Heart right ventricle (tissue), 16 donors: ENCODE data around the gene OR13J1. TPM values are rescaled to one million over a fixed set of nuclear protein-coding genes. Genes with fewer than 3 reads are reported as not detected.

Experiments used
- ATAC-seq, 8 donors: fragments of 200-7000 bp; cut with Tn5 transposase; one replicate each; pipeline ENCODE4 v1.9.1; 2020; ENCODE audit warnings: mild to moderate bottlenecking in 8 of 8, moderate library complexity in 8 of 8, moderate number of reproducible peaks in 1 of 8
- DNase-seq, 2 donors: peaks; one replicate each; pipeline ENCODE4 v3.0.0-alpha.2; 2020
- H3K27ac ChIP-seq, 10 donors: fragments of 200-600 bp; sonication (generic) in 2 of 10; one replicate each; pipeline versions ENCODE4 v1.5.0 to v1.8.0; 2020 to 2022; ENCODE audit warnings: mild to moderate bottlenecking in 3 of 10
- H3K27me3 ChIP-seq, 7 donors: fragments of 200-600 bp; one replicate each; pipeline ENCODE4 v1.8.0; 2021 to 2022; ENCODE audit warnings: mild to moderate bottlenecking in 2 of 7
- H3K36me3 ChIP-seq, 9 donors: fragments of 200-600 bp; sonication (generic) in 1 of 9; one replicate each; pipeline versions ENCODE4 v1.5.0 to v1.8.0; 2020 to 2022; ENCODE audit warnings: mild to moderate bottlenecking in 2 of 9
- H3K4me1 ChIP-seq, 9 donors: fragments of 200-600 bp; sonication (generic) in 1 of 9; one replicate each; pipeline versions ENCODE4 v1.5.0 to v1.8.0; 2020 to 2022; ENCODE audit warnings: mild to moderate bottlenecking in 4 of 9
- H3K4me3 ChIP-seq, 10 donors: fragments of 200-600 bp; sonication (generic) in 2 of 10; one replicate each; pipeline versions ENCODE4 v1.5.0 to v1.8.0; 2020 to 2022; ENCODE audit warnings: mild to moderate bottlenecking in 7 of 10, moderate library complexity in 2 of 10
- H3K9me3 ChIP-seq, 11 donors: fragments of 200-600 bp in 10 of 11; sonication (generic) in 2 of 11; one replicate each; pipeline versions ENCODE4 v1.5.0 to v1.8.0; 2013 to 2022; ENCODE audit warnings: mild to moderate bottlenecking in 2 of 11, control low read depth in 1 of 11, moderate library complexity in 1 of 11
- CTCF ChIP-seq, 9 donors: fragments of 200-600 bp; sonication (generic) in 2 of 9; IDR thresholded peaks; one replicate each; pipeline versions ENCODE4 v1.5.0 to v1.8.0; 2021 to 2022; ENCODE audit warnings: antibody characterized with exemption in 9 of 9, mild to moderate bottlenecking in 5 of 9, moderate library complexity in 1 of 9
- WGBS, 2 donors: extraction: QIAGEN DNeasy Blood & Tissue Kit; methylation state at CpG; one replicate each; pipeline ENCODE4 v1.1.7; 2013; ENCODE audit warnings: inconsistent platforms in 1 of 2; 5-methylcytosine and 5-hydroxymethylcytosine counted together
- intact Hi-C, 10 donors: fragments of 100-400 bp; cut with DNase I; formaldehyde crosslinking; loops; one replicate each; pipeline versions ENCODE4 v1.11.1 to v1.14.2; 2022
- polyA plus RNA-seq, 2 donors: library from polyadenylated mRNA; stranded (reverse); fragments of 200-250 nt; gene quantifications; one replicate each; pipeline ENCODE4 v1.2.3, GENCODE V29; 2013
- total RNA-seq, 10 donors: library from RNA; stranded (reverse); fragmentation: NEBNext Ultra II Directional in 3 of 10; extraction: Animal tissue kit (Norgen Biotek cat#: 25700) in 3 of 10; gene quantifications; one replicate each; pipeline versions ENCODE4 v1.2.1 to v1.2.4, GENCODE V29; 2021 to 2023
- donor health status: Arrhythmogenic right ventricular cardiomyopathy.
- donor health status: ischemic (EF 13 %, LVEDD 7.1; RV severe dilation, severe dysfunction).
- donor health status: healthy with polysubstance abuse.
- donor health status: DM: no; HTN: yes; CAD: no.
- donor health status: DM: no; HTN: no; CAD: no.
- donor health status: ischemic (EF 25% LVEDD 6.9; RV normal size, moderate dysfunction).
- donor health status: ischemic (EF 25% LVEDD 5.7; RV mildly dilated, moderate dysfunction).
- donor health status: healthy.
- donor health status: DM: yes; HTN: yes; CAD: no.
- donor health status: Ischemic cardiomyopathy.
- donor health status: ischemic (EF 35%, LVEDD 5.7; RV mildly dilated, moderate dysfunction).
- donor health status: nonischemic (EF 11% LVEDD 7.7; RV severe dilation, severe dysfunction).
- donor health status: DM: yes; HTN: yes; CAD: no.
- donor health status: PGD.
- donor health status: ischemic (EF 29% LVEDD 5.4; RV normal size, mild dysfunction).
- donor health status: nonischemic (EF 23%, LVEDD 6.1; RV moderate dilation, normal function).

OR13J1 gene
- total and polyA plus RNA-seq, 12 donors = not detected

GRCh38 chr9:35872505-35872904 lies 2.3 kb upstream of the OR13J1 start:
- no peaks in the 10 kb centered on the region for H3K36me3 ChIP-seq
- 68 to 74% methylated on average over 3 of the region's 3 CpGs for WGBS, 2 donors
- intact Hi-C loops = loop anchor here in 1 of 10 donors (5.0 kb wide), 1 partner anchor 40 kb away; no protein-coding TSS in a partner anchor
- DNase-seq (no peak), ATAC-seq (no peak)
- H3K4me1 ChIP-seq = no peaks in the 10 kb centered on the region
- no peak for TF ChIP-seq CTCF (IDR thresholded peaks at IDR 0.05)
- peaks cover 0 to 17% (median 0%) of the 10 kb centered on the region in 7 donors for H3K27me3 ChIP-seq
- H3K27ac ChIP-seq = no peak overlapping the region
- H3K9me3 ChIP-seq = peaks cover 0 to 23% (median 0%) of the 10 kb centered on the region in 11 donors
- H3K4me3 ChIP-seq = no peak overlapping the region

GRCh38 chr9:35871545-35871944 lies 1.3 kb upstream of the OR13J1 start:
- Histone ChIP-seq H3K36me3 (no peaks in the 10 kb centered on the region), H3K9me3 (peaks cover 0 to 14% (median 0%) of the 10 kb centered on the region in 11 donors), H3K27me3 (peaks cover 0 to 22% (median 0%) of the 10 kb centered on the region in 7 donors), H3K27ac (no peak overlapping the region), H3K4me1 (no peaks in the 10 kb centered on the region), H3K4me3 (no peak overlapping the region)
- peak in 2 of 8 donors; percentile 61 to 62 for ATAC-seq
- intact Hi-C loops = loop anchor here in 1 of 10 donors (5.0 kb wide), 1 partner anchor 39 kb away; no protein-coding TSS in a partner anchor
- no peak for DNase-seq
- no peak for TF ChIP-seq CTCF (IDR thresholded peaks at IDR 0.05)
- 61 to 62% methylated on average over 3 of the region's 3 CpGs for WGBS, 2 donors

- Histone ChIP-seq H3K9me3 (no peaks in the 10 kb centered on the region), H3K4me3 (no peak overlapping the region), H3K27ac (no peak overlapping the region), H3K36me3 (no peaks in the 10 kb centered on the region), H3K27me3 (peaks cover 0 to 26% (median 2%) of the 10 kb centered on the region in 7 donors), H3K4me1 (peaks cover 0 to 6% (median 0%) of the 10 kb centered on the region in 9 donors)
- WGBS, 2 donors = 89 to 91% methylated on average over 19 of the region's 19 CpGs
- peak in 1 of 8 donors; percentile 24 for ATAC-seq
- no peak for DNase-seq
- intact Hi-C loops = loop anchor here in 1 of 10 donors (5.0 kb wide), 1 partner anchor 37 kb away; no protein-coding TSS in a partner anchor
- no peak for TF ChIP-seq CTCF (IDR thresholded peaks at IDR 0.05)
Observed at GRCh38 chr9:35869621-35870216, 482 bp downstream of the OR13J1 start.

- no peaks in the 10 kb centered on the region for H3K36me3 ChIP-seq
- intact Hi-C loops = no loop called here
- no peak for TF ChIP-seq CTCF (IDR thresholded peaks at IDR 0.05)
- peaks cover 0 to 10% (median 0%) of the 10 kb centered on the region in 9 donors for H3K4me1 ChIP-seq
- 71 to 87% methylated on average over 2 of the region's 2 CpGs for WGBS, 2 donors
- peaks cover 0 to 26% (median 8%) of the 10 kb centered on the region in 7 donors for H3K27me3 ChIP-seq
- no peak overlapping the region for H3K27ac ChIP-seq
- ATAC-seq (no peak), DNase-seq (no peak)
- H3K9me3 ChIP-seq = no peaks in the 10 kb centered on the region
- no peak overlapping the region for H3K4me3 ChIP-seq
Observed at GRCh38 chr9:35868933-35869332, 1.3 kb downstream of the OR13J1 start.
